GM19467 (cell line): ENCODE measurements around the gene TRIM9.

Experiments used
- ATAC-seq: cut with Tn5 transposase; IDR thresholded peaks from one replicate; pipeline ENCODE4 v1.9.1; 2021; ENCODE audit warnings: mild to moderate bottlenecking, moderate library complexity; ENCODE audit not compliant: unreplicated experiment

TRIM9 gene

GRCh38 chr14:51094901-51095853, at the start of gene TRIM9:
TRIM9 (minus strand) TSS chr14:51095105; CDS start chr14:51094939, 166 bp downstream.
- peak; percentile 99 for ATAC-seq

GRCh38 chr14:51140856-51141255, 46.0 kb upstream of the TRIM9 start:
- ATAC-seq = no peak

- no peak for ATAC-seq
Observed at GRCh38 chr14:51140338-51140737, 45.4 kb upstream of the TRIM9 start.

- no peak for ATAC-seq
Observed at GRCh38 chr14:51139121-51139681, 44.3 kb upstream of the TRIM9 start.

GRCh38 chr14:51138404-51139103, 43.6 kb upstream of the TRIM9 start:
- no peak for ATAC-seq

GRCh38 chr14:51131516-51131915, 36.6 kb upstream of the TRIM9 start:
- ATAC-seq = no peak

GRCh38 chr14:51129130-51129529, 34.2 kb upstream of the TRIM9 start:
- no peak for ATAC-seq

GRCh38 chr14:51124029-51124428, 29.1 kb upstream of the TRIM9 start:
- ATAC-seq = no peak

GRCh38 chr14:51121096-51121495, 26.2 kb upstream of the TRIM9 start:
- no peak for ATAC-seq

GRCh38 chr14:51119411-51120051, 24.6 kb upstream of the TRIM9 start:
- no peak for ATAC-seq

GRCh38 chr14:51118993-51119392, 24.1 kb upstream of the TRIM9 start:
- no peak for ATAC-seq

GRCh38 chr14:51117593-51117992, 22.7 kb upstream of the TRIM9 start:
- no peak for ATAC-seq

- ATAC-seq = no peak
Observed at GRCh38 chr14:51116682-51117081, 21.8 kb upstream of the TRIM9 start.

- no peak for ATAC-seq
Observed at GRCh38 chr14:51109651-51110050, 14.7 kb upstream of the TRIM9 start.

GRCh38 chr14:51107801-51108200, 12.9 kb upstream of the TRIM9 start:
- ATAC-seq = no peak

GRCh38 chr14:51104467-51104866, 9.6 kb upstream of the TRIM9 start:
- ATAC-seq = no peak

- no peak for ATAC-seq
Observed at GRCh38 chr14:51097287-51097686, 2.4 kb upstream of the TRIM9 start.

GRCh38 chr14:51096870-51097269, 2.0 kb upstream of the TRIM9 start:
- no peak for ATAC-seq

GRCh38 chr14:51095854-51096823, 1.2 kb upstream of the TRIM9 start:
- ATAC-seq = no peak

GRCh38 chr14:51094282-51094821, 553 bp downstream of the TRIM9 start:
- no peak for ATAC-seq
